Endothelial cell of umbilical vein (primary cell): Measurements from ENCODE around the gene CFAP57. TPM values are rescaled to one million over a fixed set of nuclear protein-coding genes. Genes with fewer than 3 reads are reported as not detected.
A peak's percentile ranks its signal among the peaks of the same experiment; 100 is the strongest.

Experiments used
- BruUV-seq: library from RNA; stranded (reverse); fragments of 400-500 nt; replicated peaks from 2 replicates; lab custom pipeline; 2021; lab: Mats Ljungman, UMichigan
- CTCF ChIA-PET: fragments of 300-600, 350-600 bp; sonication (Branson Sonifier 250); formaldehyde crosslinking; loops from one replicate; lab custom pipeline; 2021; ENCODE audit warnings: antibody characterized with exemption, inconsistent platforms; lab: Charles Lee
- POLR2A ChIA-PET: fragments of 300-600, 350-600 bp; sonication (Branson Sonifier 250); formaldehyde crosslinking; loops from one replicate; lab custom pipeline; 2021; ENCODE audit warnings: antibody characterized with exemption, inconsistent platforms; lab: Charles Lee
- DNase-seq: peaks from one replicate; pipeline ENCODE4 v3.0.0-alpha.2; 2011; ENCODE audit warnings: low read depth, low spot score
- FAIRE-seq: peaks from 2 replicates; lab custom pipeline; 2011; peaks lifted over from hg19 to GRCh38; lab: Jason Lieb, UNC
- H2AFZ ChIP-seq: 2 replicates; pipeline ENCODE4 v1.6.0; 2012; ENCODE audit warnings: low read depth, low read length, control low read depth, inconsistent platforms
- H3K27ac ChIP-seq: 2 replicates; pipeline ENCODE4 v1.5.1; 2011; ENCODE audit warnings: low read depth, mild to moderate bottlenecking, control low read depth, low read length, moderate library complexity; ENCODE audit not compliant: insufficient read depth
- H3K27me3 ChIP-seq, 2 experiments: 2 replicates each; pipeline versions ENCODE4 v1.6.0 to v1.6.1; 2011; ENCODE audit warnings: low read length in 2 of 2, mixed read lengths in 1 of 2; ENCODE audit not compliant: control insufficient read depth in 2 of 2, insufficient read depth in 2 of 2
- H3K36me3 ChIP-seq, 2 experiments: 2 replicates in 1 of 2; 3 replicates in 1 of 2; pipeline ENCODE4 v1.5.1; 2011; ENCODE audit warnings: low read length in 2 of 2, mild to moderate bottlenecking in 1 of 2, moderate library complexity in 1 of 2; ENCODE audit not compliant: control insufficient read depth in 2 of 2, insufficient read depth in 2 of 2; ENCODE audit errors: extremely low read depth in 1 of 2
- H3K4me1 ChIP-seq: 3 replicates; pipeline ENCODE4 v1.5.1; 2011; ENCODE audit warnings: mild to moderate bottlenecking, low read length; ENCODE audit not compliant: control insufficient read depth, insufficient read depth; ENCODE audit errors: extremely low read depth
- H3K4me2 ChIP-seq: 2 replicates; pipeline ENCODE4 v1.6.1; 2011; ENCODE audit warnings: low read length, control low read depth, mixed read lengths; ENCODE audit not compliant: insufficient read depth
- H3K4me3 ChIP-seq, 3 experiments: fragments of 200-600 bp in 1 of 3; sonication (generic), shearing (Covaris generic) in 1 of 3; replicated peaks in 1 of 3; 2 replicates each; pipeline ENCODE4 v1.5.1; 2011 to 2016; ENCODE audit warnings: control low read depth in 3 of 3, low read length in 3 of 3, mild to moderate bottlenecking in 2 of 3, inconsistent platforms in 1 of 3, low read depth in 1 of 3, moderate library complexity in 1 of 3; ENCODE audit not compliant: insufficient read depth in 1 of 3
- H3K79me2 ChIP-seq: 2 replicates; pipeline ENCODE4 v1.6.0; 2012; ENCODE audit warnings: low read length, inconsistent platforms; ENCODE audit not compliant: control insufficient read depth, insufficient read depth
- H3K9ac ChIP-seq: replicated peaks from 2 replicates; pipeline ENCODE3; 2011; ENCODE audit warnings: low read length, control low read depth; ENCODE audit not compliant: insufficient read depth; ENCODE audit errors: extremely low read depth
- H3K9me1 ChIP-seq: replicated peaks from 3 replicates; pipeline ENCODE4 v1.6.0; 2011; ENCODE audit warnings: mild to moderate bottlenecking, low read length; ENCODE audit not compliant: control insufficient read depth, insufficient read depth; ENCODE audit errors: extremely low read depth
- H3K9me3 ChIP-seq: replicated peaks from 2 replicates; pipeline ENCODE4 v1.5.1; 2012; ENCODE audit warnings: low read length, inconsistent platforms; ENCODE audit not compliant: control insufficient read depth, insufficient read depth
- H4K20me1 ChIP-seq: replicated peaks from 2 replicates; pipeline ENCODE3; 2011; ENCODE audit warnings: mild to moderate bottlenecking, low read length; ENCODE audit not compliant: control insufficient read depth, insufficient read depth; ENCODE audit errors: extremely low read depth
- CTCF ChIP-seq, 2 donors: IDR thresholded peaks; 1 replicate in 1 of 2; 2 replicates in 1 of 2; pipeline ENCODE4 v1.5.1; 2011; ENCODE audit warnings: low read length in 2 of 2, mild to moderate bottlenecking in 2 of 2, moderate library complexity in 2 of 2, control low read depth in 1 of 2, inconsistent platforms in 1 of 2, low read depth in 1 of 2; ENCODE audit not compliant: insufficient read depth in 1 of 2; ENCODE audit errors: extremely low read depth in 1 of 2
- EZH2 ChIP-seq: IDR thresholded peaks from 2 replicates; pipeline ENCODE4 v1.6.1; 2012; ENCODE audit warnings: borderline replicate concordance, low read depth, mild to moderate bottlenecking, moderate library complexity, low read length, inconsistent platforms; ENCODE audit not compliant: severe bottlenecking
- FOS ChIP-seq: IDR thresholded peaks from 2 replicates; pipeline ENCODE4 v1.6.1; 2011; ENCODE audit warnings: mild to moderate bottlenecking, low read length, moderate library complexity, borderline replicate concordance; ENCODE audit not compliant: insufficient read depth
- GATA2 ChIP-seq: IDR thresholded peaks from 2 replicates; pipeline ENCODE4 v1.7.0; 2011; ENCODE audit warnings: low read depth, mild to moderate bottlenecking, moderate library complexity, mixed read lengths, low read length; ENCODE audit not compliant: insufficient read length, insufficient read depth
- JUN ChIP-seq: IDR thresholded peaks from 2 replicates; pipeline ENCODE4 v1.6.1; 2011; ENCODE audit warnings: borderline replicate concordance, low read depth; ENCODE audit not compliant: insufficient read length, insufficient read depth
- MAX ChIP-seq: IDR thresholded peaks from 2 replicates; pipeline ENCODE4 v1.6.1; 2011; ENCODE audit not compliant: insufficient read depth, insufficient read length
- MYC ChIP-seq: IDR thresholded peaks from one replicate; pipeline ENCODE4 v1.6.1; 2011; ENCODE audit warnings: mild to moderate bottlenecking, low read depth, low read length
- POLR2A ChIP-seq: IDR thresholded peaks from 2 replicates; pipeline ENCODE4 v1.6.1; 2012; ENCODE audit warnings: low read depth, mild to moderate bottlenecking, control low read depth, low read length
- POLR2AphosphoS5 ChIP-seq: IDR thresholded peaks from 2 replicates; pipeline ENCODE4 v1.6.1; 2012; ENCODE audit warnings: low read depth, mild to moderate bottlenecking, control low read depth, low read length, moderate library complexity; ENCODE audit not compliant: insufficient read depth
- dilution Hi-C: fragments of 300-500 bp; cut with MboI; formaldehyde crosslinking; loops from one replicate; pipeline ENCODE4 v1.15.0; 2019; ENCODE audit warnings: low sequenced_read_pairs; ENCODE audit not compliant: extremely low pct_ligation_motif_present
- intact Hi-C: fragments of 100-400 bp; cut with micrococcal nuclease; formaldehyde crosslinking; loops from one replicate; pipeline ENCODE4 v1.10.0; 2022
- polyA plus RNA-seq, 4 experiments: library from polyadenylated mRNA; depleted of rRNA in 3 of 4; stranded (reverse) in 3 of 4; unstranded in 1 of 4; fragments of >200 nt; gene quantifications; 2 replicates each; pipeline versions ENCODE4 v1.2.1 to v1.2.3, GENCODE V29; 2011 to 2012; ENCODE audit warnings: missing spikeins in 1 of 4
- total RNA-seq: library from RNA; stranded (reverse); gene quantifications from 2 replicates; pipeline ENCODE4 v1.2.3, GENCODE V29; 2021

The CFAP57 gene
- total and polyA plus RNA-seq, 2 donors (not counting 3 experiments of a cell fraction or from before 2014, with no cell fraction given) = 0.88 to 0.91 TPM

- Histone ChIP-seq H3K4me3 (no peak overlapping the region), H4K20me1 (no peaks in the 10 kb centered on the region), H3K79me2 (no peaks in the 10 kb centered on the region), H3K4me2 (no peak overlapping the region), H3K9ac (no peak overlapping the region), H2AFZ (no peak overlapping the region), H3K27me3 (no peaks in the 10 kb centered on the region), H3K27ac (no peak overlapping the region), H3K9me3 (no peaks in the 10 kb centered on the region), H3K9me1 (no peaks in the 10 kb centered on the region), H3K4me1 (peaks cover 4% of the 10 kb centered on the region), H3K36me3 (no peaks in the 10 kb centered on the region)
- intact Hi-C loops (no loop called here), dilution Hi-C loops (no loop called here)
- no TSS peak for BruUV-seq
- TF ChIP-seq JUN = no peak
- no peak for TF ChIP-seq MYC
- TF ChIP-seq EZH2 = no peak
- TF ChIP-seq GATA2 = no peak
- TF ChIP-seq MAX = no peak
- TF ChIP-seq POLR2A = no peak
- no peak for TF ChIP-seq CTCF (IDR thresholded peaks at IDR 0.05; ENCODE audit: extremely low read depth in 1 of 2, insufficient read depth in 1 of 2, low read depth in 1 of 2, low read length in 2 of 2)
- no peak for TF ChIP-seq POLR2AphosphoS5
- no peak for TF ChIP-seq FOS
- CTCF ChIA-PET = interaction anchor here (1.0 to 3.1 kb wide), 3 partner anchors 12 to 200 kb away, joined by 4 to 17 read pairs (median 4); no protein-coding TSS in a partner anchor
- POLR2A ChIA-PET = no interaction called here
- FAIRE-seq (peak; percentile 4), DNase-seq (no peak)
Observed at GRCh38 chr1:43214501-43215444, 42.6 kb downstream of the CFAP57 start.
